GM19452 (cell line): ENCODE results near the gene RGS18.
"Not testable (repeated sequence)": the region's sequence is repeated elsewhere in the genome, so short reads cannot be mapped to it uniquely, and the experiment has no call there.

Experiments
- ATAC-seq: cut with Tn5 transposase; IDR thresholded peaks from one replicate; pipeline ENCODE4 v1.9.1; 2021; ENCODE audit not compliant: unreplicated experiment

The RGS18 gene

DNA sequence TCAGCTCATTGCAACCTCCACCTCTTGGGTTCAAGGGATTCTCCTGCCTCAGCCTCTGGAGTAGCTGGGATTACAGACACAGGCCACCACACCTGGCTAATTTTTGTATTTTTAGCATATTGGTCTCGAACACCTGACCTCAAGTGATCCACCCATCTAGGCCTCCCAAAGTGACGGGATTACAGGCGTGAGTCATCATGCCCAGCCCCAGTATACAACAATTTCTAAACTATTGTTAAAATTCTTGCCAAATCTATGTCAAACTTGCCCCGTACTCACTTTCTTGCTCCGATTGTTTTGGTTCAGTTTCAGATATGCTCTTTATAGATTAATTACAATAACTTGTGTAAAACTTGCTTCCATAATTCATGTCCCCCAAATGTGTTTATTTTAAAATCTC is 4.1 kb downstream of the RGS18 start:
- no peak for ATAC-seq

DNA sequence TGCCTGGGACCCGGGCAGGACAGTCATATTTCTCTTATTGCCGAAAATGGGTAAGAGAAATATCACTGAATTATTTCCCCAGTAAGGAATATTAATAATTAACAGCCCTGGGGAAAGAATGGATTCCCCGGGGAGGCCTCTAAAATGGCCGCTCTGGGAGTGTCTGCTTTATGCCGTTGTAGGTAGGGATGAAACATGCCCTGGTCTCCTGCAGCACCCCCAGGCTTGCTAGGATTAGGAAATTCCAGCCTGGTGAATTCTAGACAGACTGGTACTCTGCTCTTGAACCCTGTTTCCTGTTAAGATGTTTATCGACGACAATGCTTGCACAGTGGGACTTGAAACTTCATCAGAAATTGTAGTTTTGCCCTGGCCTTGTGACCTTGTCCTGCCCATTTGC is 6.7 kb downstream of the RGS18 start:
- ATAC-seq, result not testable (repeated sequence)

DNA sequence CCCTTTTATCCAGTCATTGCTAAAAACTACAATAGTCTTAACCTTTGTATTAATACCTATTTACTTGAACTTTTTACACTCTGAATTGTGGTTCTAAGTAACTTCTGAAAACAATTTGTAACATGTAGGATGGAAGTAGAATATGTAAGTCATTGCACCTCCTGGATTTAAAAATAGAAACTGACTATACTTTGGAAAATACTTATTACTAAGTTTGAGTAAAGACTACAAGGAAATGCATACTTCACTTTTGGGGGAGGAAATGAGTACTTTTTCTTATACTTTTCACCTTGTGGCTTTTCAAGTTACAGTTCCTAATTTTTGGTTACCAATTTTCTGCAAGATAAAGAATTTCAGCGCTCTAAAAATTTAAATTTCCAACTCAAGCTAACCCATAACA is 8.7 kb downstream of the RGS18 start:
- ATAC-seq, result no peak

DNA sequence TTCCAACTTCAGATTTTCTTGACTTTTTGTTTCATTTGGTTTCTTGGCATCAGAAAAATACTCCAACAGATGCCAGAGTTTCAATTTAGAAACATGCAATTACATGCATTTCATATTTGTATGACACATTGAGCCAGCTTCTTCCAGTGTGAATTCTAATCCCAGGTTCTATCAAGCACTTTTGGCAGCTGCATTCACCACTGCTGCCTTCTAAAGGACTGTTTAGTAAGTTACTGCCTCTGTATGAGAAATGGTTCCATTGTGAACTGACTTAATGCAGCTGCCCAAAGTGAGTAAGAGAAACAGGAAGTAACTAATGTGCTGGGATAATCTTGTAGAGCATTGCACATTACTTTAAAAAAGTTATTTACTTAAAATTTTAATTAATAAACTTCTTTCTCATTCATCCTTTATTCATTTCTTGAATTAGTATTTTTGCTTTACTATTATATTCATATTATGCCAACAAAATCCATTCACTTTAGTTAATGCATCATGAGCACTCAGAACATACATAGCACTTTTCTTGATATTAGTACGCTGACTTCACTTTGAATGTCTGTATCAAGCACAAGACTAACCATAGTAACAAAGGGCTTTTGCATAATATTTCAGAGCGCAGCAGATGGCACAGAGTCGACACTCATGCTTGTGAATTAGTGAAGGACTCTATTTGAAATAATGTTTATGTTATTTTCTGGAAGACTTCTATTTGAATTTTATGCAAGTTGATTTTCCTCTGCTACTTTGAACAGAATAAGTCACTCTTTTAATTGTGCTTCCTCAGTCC is 9.8 kb downstream of the RGS18 start:
- ATAC-seq, result no peak

DNA sequence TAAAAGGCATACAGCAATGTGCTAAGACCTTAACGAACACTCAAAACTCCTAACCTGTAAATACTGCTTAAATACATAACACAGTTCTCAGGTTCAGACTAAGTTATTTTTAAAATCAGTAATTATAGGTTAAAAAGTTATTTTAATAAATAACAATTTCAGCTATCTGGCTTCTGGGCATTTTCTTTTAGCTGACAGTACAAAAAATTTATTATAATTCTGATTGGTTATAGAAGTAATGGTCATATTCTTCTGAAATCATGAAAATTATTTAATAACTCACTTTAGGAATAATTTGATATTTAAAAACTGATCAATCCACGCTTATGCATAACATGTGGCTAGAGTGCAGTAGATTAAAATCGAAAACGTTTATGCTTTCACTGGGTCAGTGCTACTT is 10.7 kb downstream of the RGS18 start:
- no peak for ATAC-seq

DNA sequence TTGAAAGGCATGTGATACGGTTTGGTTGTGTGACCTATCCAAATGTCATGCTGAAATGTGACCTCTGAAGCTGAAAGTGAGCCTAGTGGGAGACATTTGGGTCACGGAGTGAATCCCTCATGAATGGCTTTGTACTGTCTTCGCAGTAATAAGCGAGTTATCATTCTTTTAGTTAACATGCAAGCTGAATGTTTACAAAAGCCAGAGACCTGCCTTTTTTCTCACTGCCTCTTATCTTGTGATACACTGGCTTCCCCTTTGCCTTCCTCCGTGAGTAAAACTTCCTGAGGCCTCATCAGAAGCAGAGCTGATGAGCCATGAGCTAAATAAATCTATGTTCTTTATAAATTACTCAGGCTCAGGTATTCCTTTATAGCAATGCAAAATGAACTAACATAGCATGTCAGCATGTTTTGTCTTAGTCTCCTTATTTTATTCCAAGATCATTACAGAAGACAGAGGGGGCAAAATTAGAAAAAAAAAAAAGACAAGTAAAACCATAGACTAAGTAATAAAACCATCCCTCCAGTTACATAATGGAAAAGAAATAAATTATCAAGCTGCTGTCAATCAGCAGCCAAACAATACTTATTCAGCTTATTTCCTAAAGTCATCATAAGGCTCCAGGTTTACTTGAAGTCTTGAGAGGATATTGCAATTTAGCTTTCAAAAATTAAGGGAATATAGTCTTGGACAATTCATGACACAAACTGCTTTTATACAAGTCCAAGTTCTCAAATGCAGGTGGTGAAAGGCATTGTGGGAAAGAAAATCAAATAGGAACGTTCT is 12.1 kb downstream of the RGS18 start:
- no peak for ATAC-seq

DNA sequence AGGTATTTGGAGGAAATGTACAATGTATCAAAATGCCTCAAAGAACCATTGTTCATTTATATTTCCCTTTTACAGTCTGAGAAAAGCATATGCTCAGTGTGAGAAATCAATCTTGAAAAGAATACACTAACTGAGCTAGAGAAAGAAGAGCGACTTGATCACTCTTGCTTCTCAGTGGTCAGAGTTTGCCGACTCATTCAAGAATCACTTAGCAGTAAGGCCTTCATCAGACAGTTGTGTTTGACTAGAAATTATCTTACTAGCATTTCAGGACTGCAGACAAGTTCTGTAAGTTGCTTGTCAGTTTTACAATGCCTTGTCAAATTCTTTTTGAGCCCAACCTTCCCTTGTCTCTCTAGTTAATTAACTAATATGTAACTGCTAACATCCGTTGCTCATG is 12.9 kb downstream of the RGS18 start:
- ATAC-seq, result no peak

DNA sequence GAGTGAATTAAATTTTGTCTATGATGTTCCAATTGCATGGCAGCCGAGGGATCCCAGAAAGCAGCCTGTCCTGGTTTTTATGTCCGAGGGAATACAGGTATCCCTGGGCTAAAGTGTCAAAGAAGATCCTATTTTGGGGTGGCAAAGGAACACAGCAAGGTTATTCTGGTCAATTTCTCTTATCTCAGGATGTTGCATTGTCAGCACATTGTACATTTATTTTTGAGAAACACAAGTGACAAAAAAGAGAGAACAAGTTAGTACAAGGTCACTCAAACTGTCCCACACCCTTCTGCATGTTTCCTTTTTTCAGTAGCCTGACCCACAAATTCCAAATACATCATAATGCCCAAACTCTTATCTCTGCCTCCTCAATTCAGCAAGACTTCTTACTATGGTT is 17.7 kb downstream of the RGS18 start:
- ATAC-seq, result no peak

DNA sequence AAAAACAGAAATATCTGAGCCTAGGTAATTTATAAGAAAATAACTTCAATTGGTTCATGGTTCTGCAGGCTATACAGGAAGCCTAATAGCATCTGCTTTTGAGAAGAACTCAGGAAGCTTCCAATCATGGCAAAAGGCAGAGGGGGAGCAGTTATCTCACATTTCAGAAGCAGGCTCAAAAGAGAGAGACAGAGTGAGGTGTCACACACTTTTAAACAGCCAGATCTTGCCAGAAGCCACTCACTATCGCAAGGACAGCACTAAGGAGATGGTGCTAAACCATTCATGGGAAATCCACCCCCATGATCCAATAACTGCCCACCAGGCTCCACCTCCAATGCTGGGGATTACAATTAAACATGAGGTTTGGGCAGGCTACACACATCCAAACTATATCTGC is 25.5 kb downstream of the RGS18 start:
- ATAC-seq, result no peak

DNA sequence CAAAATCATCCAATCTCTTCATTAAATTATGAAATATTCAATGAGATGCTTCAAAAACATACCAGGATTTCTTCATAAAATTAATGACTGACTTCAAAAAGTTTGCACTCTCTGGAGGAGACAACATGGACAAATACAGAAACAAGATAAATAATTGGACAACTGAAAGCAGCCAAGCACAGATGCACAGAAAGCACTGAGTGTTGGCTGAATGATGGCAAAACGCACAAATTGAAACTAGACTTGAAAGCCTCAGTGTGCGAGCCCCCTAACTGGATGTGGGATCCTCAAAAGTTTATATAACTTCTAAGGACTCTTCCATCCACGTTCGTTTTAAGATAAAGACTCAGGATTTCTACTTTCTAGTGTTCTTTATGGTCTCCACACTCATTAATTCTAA is 27.9 kb downstream of the RGS18 start:
- ATAC-seq, result no peak

DNA sequence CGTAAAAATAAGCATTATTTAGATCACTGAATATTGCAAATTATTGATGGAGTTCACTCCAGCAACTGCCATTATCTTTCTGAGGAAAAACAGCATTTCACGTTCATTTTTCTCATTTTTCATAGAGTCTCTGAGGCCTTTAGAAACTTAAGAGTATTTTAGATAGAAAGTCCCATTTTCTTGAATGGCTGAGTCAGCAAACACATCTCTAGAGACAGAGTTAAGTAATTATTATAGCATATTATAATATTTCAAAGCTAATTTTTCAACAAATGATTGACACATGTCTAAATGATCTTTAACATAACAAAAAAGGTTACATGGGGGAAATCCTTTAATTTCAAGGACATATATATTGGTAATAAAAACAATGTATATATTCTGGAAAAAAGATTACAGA is 31.8 kb downstream of the RGS18 start:
- ATAC-seq, result no peak

DNA sequence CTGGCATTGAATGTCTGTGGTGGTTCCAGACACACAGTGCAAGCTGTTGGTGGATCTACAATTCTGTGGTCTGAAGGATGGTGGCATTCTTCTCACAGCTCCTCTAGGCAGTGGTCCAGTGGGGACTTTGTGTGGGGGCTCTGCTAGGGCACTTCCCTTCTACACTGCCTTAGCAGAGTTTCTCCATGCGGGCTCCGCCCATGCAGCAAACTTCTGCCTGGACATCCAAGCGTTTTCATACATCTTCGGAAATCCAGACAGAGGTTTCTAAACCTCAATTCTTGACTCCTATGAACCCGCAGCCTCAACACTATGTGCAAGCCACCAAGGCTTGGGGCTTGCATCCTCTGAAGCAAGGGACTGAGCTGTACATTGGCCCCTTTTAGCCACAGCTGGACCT is 43.0 kb downstream of the RGS18 start:
- ATAC-seq, result no peak

DNA sequence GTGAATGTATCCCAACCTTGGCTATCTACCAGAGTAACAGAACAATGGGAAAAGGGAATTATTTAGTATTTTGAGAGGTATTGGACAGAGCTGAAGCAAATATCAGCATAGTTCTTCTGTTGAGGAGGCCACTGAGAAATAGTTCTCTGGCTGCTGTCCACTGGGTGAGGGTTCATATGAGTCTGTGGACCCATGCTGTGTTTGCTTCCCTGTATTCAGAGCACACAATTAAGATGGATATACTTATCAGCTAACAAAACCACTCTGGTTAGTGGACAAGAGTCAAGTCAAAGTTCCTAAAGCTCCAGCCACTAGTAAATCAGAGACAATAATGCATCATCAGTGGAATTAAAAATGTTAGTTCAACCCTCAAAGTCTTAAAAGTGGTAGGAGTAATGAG is 66.1 kb downstream of the RGS18 start:
- no peak for ATAC-seq

DNA sequence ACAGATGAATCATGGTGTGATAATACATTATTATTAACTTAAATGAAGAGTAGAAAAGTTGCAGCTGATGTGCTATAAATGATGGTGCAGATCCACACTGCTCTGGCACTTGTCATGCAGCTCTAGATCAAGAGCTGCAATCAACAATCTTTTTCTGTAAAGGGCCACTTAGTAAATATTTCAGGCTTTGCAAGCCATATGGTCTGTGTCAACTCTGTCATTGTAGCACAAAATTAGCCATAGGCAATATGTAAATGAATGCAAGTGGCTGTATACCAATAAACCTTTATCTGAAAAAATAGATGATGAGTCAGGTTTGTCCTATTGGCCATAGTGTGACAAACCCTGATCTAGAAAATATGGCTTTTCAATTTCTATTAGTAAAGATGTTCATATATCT is 66.6 kb downstream of the RGS18 start:
- ATAC-seq, result no peak

DNA sequence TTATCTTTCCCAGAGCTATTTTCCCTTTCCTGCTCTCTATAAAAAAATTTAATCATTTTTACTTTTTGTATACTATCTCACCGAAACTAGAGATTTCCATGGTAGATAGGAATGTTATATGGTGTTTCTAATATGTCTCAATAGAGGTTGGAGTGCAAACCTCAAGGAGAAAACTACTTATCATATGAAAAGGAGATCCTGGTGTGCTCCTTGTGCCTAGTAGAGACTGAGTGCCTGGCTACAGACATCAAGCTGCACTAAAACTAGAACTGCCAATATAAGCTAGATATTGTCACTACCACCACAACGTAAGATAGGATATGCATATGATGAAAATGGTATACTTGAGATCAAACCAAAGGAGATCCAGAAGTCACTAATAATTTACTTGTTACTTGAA is 67.0 kb downstream of the RGS18 start:
- ATAC-seq, result no peak

DNA sequence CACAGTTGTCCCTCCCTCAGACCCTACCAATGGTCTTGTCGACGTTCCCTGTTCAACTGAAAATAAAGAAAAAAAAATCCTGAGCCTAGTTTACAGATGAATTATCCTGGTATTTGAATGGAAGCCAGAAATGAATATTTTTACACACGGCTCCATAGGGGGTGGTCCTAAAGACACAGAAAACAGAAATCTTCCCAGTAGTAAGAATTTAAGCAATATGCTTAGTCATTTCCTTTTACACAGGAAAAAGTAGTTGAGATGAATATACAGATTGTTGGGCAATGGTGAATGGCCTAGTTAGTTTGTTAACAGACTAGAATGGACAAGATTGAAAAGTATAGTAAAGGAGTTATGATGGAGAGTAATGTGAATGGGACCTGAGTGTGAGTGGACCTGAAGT is 67.4 kb downstream of the RGS18 start:
- no peak for ATAC-seq

DNA sequence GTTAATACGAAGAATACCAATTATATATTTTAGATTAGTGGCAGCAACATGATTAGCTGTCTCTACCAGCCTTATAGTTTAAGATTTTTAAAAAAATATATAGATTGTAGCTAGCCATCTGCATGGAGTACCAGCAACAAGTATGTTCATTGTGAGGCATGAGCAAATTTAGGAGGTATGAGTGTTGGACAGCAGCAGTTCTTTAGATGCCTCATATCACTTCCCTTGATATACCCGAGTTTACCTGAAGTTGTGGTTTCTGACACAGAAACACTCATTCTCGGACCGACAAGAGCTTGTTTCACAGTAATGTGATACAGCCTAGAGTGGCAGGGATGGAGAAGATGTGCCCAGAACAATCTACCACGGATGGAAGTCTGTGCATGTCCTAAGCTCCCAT is 69.1 kb downstream of the RGS18 start:
- no peak for ATAC-seq

DNA sequence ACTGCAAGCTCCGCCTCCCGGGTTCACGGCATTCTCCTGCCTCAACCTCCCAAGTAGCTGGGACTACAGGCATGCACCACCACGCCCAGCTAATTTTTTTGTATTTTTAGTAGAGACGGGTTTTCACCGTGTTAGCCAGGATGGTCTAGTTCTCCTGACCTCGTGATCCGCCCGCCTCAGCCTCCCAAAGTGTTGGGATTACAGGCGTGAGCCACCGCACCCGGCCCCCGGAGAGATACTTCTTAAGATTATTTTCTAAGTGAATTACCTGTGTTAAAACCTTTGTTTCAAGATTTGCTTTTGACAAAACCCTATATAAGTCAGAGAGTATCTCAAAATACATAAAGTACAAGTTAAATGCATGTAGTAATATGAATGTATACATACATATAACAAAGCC is 69.7 kb downstream of the RGS18 start:
- not testable (repeated sequence) for ATAC-seq

DNA sequence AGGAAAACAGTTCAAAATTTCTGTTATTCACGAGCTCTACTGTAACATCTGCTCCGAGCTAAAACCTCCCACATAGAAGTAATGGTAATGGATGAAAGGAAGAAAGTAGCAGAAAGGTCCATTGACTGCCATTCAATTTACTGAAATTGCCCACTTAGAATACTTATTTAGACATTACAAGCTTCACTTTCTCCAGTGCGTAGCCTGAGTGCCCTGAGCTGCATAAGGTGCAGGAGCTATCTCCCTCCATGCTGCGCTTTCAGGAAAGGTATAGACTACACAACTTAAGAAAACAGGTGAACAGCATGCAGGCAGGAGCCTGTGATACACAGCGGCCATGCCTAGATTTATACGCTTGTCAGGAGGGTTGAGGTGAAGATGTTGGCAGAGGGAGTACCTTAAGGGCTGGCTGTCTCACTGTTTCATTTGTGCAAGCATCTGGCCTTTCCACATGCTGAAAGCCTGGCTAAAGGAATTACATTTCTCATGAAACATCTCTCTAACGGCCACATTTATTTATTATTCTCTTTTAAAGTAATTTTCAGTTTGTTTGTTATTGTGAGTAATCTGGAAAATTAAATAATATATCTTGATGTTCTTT is 74.7 kb downstream of the RGS18 start:
- ATAC-seq, result no peak

DNA sequence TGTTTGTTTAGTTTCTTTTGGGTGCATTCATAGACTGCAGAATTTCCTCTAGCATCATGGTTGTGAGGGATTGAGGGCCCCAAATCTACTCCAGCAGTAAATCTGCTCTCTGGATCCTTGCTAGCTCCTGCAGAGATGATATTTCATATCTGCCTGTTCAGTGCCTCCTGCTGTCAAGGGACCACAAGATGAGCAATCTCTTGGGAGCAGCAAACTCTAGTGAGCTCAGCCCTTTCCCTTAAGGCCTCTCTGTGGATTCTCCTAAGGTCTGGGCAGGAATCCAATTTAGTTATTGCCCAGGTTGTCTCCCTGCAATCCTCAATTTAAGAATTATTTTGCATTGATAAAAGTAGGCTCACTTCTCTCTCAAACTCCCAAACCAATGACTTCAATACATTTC is 76.9 kb downstream of the RGS18 start:
- ATAC-seq, result no peak
